Activated CD8-positive, alpha-beta memory T cell treated with anti-CD3 and anti-CD28 coated beads for 24 hours (primary cell): ENCODE data around the gene TECPR1.

ENCODE experiments used
- DNase-seq: peaks from one replicate; pipeline ENCODE4 v3.0.0-alpha.2; 2020

The TECPR1 gene

GRCh38 chr7:98187138-98187502 is 64.9 kb downstream of the TECPR1 start:
- DNase-seq = no peak

DNA sequence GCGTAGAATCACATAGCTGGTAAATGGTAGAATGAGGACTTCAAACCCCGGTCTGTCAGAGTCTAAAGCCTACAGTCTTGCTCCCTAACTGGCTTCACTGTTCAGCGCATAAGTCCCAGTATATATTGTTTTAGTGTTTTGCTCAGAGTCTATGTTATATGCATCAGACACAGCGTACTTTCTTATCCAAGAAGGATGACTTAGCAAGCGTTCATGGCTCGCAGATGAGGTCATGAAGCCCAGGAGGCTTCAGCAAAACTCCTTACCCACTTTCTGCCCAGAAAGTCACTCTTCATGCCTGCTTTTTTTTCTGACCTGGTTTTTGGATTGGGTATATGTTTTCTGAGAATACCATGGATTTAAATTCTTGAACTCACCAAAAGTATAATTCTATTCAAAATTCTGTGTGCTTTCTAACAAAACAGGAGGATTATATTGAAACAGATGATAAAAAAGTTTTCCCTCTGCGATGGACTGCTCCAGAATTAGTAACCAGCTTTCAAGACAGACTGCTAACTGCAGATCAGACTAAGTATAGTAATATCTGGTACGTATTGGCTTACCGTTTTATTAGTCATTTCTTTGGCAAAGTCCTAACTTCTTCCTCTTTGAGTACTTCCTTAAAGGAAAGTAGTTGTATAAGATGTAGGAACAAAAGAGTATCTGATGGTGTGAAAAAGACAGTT is 65.4 kb downstream of the TECPR1 start:
- no peak for DNase-seq

DNA sequence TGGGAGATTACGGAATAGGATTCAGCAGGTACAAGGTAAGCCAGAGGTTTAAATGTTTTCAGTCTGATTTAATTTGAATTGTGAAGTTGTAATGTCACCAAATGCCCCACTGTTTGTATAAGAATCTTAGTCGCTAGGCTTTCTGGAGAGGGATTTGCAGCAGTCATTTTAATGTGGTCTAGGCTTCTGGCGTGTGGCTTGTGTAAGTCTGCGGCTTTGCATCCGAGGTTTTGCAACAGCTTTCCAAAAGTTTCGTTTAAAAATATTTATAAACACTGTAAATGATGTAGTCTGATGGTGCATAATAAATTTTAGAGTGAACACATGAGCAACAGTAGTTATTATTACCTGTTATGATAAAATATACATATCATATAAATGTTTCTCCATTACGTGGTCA is 66.9 kb downstream of the TECPR1 start:
- no peak for DNase-seq

- DNase-seq = no peak
Observed at GRCh38 chr7:98180751-98181150, 71.3 kb downstream of the TECPR1 start.

DNA sequence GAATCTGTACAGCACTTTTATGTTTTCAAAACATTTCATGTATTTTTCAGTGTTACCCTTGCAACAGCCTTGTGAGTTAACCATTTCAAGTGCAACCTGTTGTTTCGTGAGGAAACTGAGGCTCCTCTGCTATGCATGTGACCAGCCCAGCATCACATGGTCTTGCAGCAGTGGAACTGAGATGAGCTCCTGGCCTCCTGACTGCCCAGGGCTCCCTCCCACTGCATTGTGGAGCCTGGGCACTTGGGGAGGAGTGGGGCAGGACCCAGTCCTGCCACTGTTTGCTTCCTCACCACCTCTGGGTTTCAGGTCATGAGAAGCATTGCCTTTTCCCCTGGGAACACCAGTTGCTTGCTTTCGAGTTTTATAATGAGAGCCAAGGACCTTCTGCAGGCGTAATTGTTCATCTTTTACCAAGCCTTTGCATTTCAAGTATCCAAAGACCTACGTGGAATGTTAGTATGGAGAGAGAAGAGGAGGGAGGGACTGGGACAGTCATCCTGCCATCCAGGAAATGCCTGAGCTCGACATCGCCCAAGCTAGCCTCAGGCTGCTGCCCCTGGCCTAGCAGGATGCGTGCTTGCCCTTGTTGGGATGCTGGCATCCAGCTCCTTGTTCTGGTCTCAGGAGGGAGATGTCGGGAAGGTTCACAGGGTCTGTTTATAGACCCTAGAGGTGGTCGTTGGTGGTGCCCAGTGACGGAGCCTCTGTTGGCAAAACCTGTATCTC is 73.1 kb downstream of the TECPR1 start:
- DNase-seq = no peak

- no peak for DNase-seq
Observed at GRCh38 chr7:98178321-98178720, 73.7 kb downstream of the TECPR1 start.

GRCh38 chr7:98177553-98177952 is 74.5 kb downstream of the TECPR1 start:
- no peak for DNase-seq

DNA sequence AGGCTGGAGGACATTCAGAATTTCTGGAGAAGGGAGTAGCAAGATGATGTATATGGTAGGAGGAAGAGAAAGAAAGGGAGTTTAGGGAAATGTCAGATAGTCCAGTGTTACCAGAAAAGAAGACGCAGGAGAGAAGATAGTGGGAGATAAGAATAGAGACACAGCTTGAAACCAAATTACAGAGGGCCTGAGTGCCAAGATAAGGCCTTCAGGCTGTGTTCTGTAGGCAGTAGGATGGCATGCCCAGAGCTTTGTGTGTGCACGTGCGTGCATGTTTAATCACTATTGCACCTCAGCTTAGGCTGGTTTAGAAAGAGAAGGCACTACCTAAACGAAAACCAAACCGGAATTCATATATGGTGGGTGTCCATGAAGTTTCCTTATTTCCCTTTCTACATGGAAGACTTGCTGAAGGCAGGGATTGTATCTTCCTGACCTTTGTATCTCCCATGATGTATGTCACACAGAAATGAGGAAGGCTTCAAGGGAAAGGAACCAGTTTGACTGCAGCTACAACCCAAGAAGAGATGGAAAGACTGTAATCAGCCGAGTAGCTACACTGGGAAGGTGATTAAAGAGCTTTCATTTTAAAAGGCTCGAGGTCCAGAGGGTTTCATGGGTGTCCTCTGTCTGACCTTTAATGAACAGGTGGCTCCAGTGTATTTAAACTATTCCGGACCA is 76.6 kb downstream of the TECPR1 start:
- no peak for DNase-seq

DNA sequence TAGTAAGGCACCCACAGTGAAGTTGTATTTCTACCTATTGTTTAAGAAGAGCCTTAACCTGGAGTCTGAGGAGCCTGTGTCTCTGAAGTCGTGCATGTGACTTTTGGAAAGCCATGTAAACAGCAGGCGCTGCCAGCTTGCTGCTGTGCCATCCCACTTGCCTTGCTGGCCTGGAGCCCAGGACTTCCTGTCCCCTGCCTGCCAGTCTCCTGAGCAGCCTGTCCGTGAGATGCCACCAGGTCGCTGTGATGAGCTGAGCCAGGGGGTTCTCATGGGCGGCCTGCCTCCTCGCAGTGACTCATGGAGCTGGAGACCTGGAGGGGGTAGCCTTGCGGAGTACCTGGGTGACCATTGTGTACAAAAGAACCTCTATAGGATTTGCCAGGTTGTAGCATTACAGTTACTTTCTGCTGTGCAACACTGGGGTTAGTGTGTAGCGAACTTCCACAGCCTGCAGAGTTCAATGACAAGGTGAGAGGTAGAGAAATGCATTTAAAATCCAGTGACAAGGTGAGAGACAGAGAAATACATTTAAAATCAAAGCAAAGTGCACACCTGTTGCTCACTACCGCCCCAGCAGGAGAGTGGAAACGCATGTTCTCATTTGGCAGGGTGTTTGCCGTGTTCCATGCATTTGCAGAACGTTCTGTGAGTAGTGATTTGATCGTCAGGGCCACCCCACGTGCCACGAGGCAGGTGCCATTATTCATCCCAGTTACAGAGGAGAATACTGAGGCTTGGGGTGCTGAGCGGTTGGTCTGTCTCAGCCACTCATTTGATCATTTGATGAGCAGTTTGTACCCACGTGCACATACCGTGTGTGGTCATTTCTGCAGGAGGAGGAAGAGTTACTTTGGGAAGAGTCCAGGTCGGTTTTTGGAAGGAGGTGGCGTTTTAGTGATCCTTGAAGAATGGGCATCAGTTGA is 77.4 kb downstream of the TECPR1 start:
- DNase-seq = no peak

DNA sequence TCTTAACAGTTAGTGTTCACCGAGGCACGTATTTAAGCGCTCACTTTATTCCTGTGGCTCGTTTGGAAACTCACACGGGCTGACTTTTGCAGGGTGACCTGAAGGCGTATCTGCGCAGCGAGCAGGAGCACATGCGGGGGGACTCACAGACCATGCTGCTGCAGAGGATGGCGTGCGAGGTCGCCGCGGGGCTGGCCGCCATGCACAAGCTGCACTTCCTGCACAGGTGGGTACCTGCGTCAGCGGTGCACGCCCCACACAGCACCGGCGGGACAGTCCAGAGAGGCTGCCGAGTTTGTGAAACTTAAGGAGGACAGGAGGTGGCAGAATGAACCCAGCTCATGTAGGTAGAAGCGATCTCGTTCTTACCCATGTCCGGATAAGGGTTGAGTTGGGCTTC is 80.6 kb downstream of the TECPR1 start:
- no peak for DNase-seq

- DNase-seq = no peak
Observed at GRCh38 chr7:98170966-98171365, 81.1 kb downstream of the TECPR1 start.

DNA sequence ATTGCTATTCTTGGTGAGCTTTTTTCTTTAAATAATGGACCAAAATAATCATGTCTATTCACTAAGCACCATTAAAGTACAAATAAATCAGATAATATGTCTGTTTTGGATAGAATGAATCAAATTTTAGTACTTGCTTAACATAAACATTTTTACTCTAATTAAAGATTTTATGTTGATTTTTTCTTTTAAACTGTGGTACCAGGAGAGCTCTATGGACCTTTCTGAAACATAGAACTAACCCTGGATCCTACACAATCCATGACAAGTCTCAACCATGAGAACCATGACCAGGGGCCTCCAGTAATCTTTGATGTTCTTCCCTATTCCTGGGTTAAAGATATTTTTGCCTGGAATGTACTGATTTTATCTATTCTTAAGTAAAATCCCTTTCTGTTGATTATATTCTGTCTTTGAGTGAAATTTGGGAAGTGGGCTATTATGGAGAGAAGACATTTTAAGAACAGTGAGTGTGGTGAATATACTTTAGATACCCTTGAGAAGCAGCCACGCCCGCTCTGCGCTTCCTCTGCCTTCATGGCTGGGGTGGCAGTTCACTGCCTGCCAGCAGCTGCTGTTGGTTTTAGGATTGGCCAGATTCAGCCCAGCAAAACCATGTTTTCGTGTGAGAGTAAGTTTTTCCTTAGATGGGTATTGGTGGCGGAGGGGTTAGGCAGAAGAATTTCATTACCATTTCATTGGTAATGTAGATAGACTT is 83.0 kb downstream of the TECPR1 start:
- DNase-seq = no peak

DNA sequence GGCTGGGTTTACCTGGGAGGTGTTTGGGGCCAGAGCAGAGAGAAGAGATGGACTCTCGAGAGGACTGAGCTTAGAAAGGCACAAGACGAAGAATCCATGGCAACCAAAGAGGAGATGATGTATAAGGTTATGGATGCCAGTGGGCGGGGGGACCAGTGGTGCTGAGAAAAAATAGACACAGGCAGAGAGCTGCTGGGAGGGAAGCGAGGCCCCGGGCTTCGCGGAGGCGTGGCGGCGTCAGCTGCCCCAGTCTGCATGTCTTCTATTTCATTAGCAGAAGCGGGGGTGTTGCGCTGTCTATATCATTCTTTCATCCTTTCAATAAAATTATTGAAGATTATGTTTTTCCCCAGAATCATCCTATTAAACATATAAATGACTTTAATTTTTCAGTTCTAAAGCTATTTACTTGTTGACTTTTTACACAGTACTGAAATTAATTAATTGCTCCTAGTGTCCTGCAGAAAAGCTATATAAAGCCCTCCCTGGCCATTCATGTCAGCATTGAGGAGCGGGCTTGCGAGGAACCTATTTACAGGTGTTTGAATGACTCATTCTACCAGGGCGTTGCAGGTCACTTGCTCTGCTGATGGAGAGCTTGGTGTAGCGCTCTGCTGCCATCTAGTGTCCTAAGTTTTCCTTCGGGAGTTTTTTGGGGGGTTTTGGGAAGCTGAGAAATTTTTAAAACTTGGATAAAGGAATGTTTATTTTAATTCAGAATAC is 83.7 kb downstream of the TECPR1 start:
- DNase-seq = peak; percentile 78

DNA sequence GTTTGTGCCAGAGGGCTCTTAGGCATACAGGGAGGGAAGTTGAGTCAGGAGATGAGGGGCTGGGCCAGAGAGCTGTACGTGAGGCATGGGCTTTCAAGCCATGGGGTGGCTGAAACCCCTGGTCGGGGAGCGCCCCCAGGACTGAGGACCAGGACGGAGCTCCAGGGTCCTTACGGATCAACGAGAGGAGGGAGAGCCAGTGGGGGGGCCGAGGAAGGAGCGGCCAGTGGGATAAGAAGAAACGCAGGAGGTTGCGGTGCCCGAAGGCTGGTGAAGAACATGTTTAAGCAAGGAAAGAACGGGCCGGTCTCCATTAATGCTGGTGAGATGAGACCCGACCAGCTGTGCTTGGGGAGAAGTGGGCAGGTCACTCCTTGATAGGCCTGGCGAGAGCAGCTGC is 84.4 kb downstream of the TECPR1 start:
- DNase-seq = no peak

- no peak for DNase-seq
Observed at GRCh38 chr7:98166668-98166970, 85.4 kb downstream of the TECPR1 start.

DNA sequence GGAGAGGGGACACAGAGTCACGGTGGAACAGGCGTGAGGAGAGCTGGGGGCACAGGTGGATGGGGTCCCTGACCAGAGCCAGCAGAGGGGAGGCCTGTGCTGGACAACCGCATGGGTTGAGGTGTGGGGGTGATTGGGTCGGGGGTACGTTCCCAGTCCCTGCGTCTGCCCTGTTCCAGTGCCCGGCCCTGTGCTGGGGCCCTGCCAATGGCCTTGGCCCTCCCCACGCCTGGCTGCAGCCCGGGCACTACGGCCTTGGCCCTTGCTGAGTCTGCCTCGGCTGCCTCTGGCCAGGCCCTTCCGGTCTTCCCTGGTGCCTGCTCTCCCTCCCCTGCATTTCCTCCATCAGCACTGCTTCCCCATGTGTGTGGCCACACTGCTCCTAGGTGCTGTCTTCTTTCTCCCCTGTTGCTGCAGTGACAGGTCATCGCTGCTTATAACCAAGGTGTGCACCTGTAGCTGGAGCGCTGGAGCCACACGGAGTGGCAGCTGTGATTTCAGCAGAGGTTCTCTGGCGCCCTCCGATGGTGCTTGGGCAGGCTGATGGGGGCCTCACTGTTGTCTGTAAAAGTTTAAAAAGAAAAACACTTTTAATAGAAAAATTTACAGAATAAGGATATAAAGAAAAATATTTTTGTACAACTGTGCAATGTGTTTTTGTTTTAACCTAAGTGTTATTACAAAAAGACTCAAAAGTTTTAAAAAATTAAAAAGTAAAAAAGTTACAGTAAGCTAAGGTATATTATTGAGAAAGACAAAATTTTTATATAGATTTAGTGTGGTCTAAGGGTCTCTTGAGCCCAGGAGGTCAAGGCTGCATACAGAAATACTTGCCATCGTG is 86.0 kb downstream of the TECPR1 start:
- peak; percentile 77 for DNase-seq
